Endothelial cell (in vitro differentiated cells): ENCODE results near the gene LRFN3. TPM values are rescaled to one million over a fixed set of nuclear protein-coding genes. Genes with fewer than 3 reads are reported as not detected.
"Not testable (repeated sequence)": the region's sequence is repeated elsewhere in the genome, so short reads cannot be mapped to it uniquely, and the experiment has no call there.

ENCODE experiments used
- DNase-seq: peaks from one replicate; pipeline ENCODE4 v3.0.0; 2021; ENCODE audit warnings: low spot score
- H3K27ac Mint-ChIP-seq: one replicate; pipeline ENCODE4 v1.8.0; 2021; ENCODE audit warnings: mixed read lengths, inconsistent platforms; ENCODE audit not compliant: unreplicated experiment
- H3K27me3 Mint-ChIP-seq: one replicate; pipeline ENCODE4 v1.8.0; 2021; ENCODE audit warnings: mild to moderate bottlenecking, moderate library complexity, mixed read lengths, inconsistent platforms; ENCODE audit not compliant: unreplicated experiment
- H3K36me3 Mint-ChIP-seq: one replicate; pipeline ENCODE4 v1.8.0; 2021; ENCODE audit warnings: mild to moderate bottlenecking, low read depth, mixed read lengths, inconsistent platforms; ENCODE audit not compliant: unreplicated experiment
- H3K4me1 Mint-ChIP-seq: one replicate; pipeline ENCODE4 v1.8.0; 2021; ENCODE audit warnings: mild to moderate bottlenecking, mixed read lengths, inconsistent platforms; ENCODE audit not compliant: unreplicated experiment
- H3K4me3 Mint-ChIP-seq: one replicate; pipeline ENCODE4 v1.8.0; 2021; ENCODE audit warnings: mild to moderate bottlenecking, mixed read lengths, inconsistent platforms; ENCODE audit not compliant: unreplicated experiment
- H3K9me3 Mint-ChIP-seq: one replicate; pipeline ENCODE4 v1.8.0; 2021; ENCODE audit warnings: mixed read lengths, inconsistent platforms; ENCODE audit not compliant: unreplicated experiment
- CTCF ChIP-seq: fragments of 200-600 bp; sonication (generic); IDR thresholded peaks from one replicate; pipeline ENCODE4 v1.5.0; 2021; ENCODE audit warnings: antibody characterized with exemption; ENCODE audit not compliant: unreplicated experiment
- total RNA-seq: library from RNA; stranded (reverse); fragmentation: NEBNext Ultra II Directional; extraction: Animal tissue kit (Norgen Biotek cat#: 25700); gene quantifications from one replicate; pipeline ENCODE4 v1.2.1, GENCODE V29; 2021; ENCODE audit not compliant: unreplicated experiment

LRFN3 gene
- total RNA-seq, 1 donor from 2014 or later, result 53.4 TPM

GRCh38 chr19:35890113-35890650, 46.0 kb upstream of the LRFN3 start:
- H3K4me3 Mint-ChIP-seq, result peak overlapping the region; percentile 62
- no peak for TF ChIP-seq CTCF
- DNase-seq, result no peak
- no peak overlapping the region for H3K27ac Mint-ChIP-seq
- peaks cover 30% of the 10 kb centered on the region for H3K36me3 Mint-ChIP-seq
- H3K4me1 Mint-ChIP-seq, result no peaks in the 10 kb centered on the region
- H3K9me3 Mint-ChIP-seq, result no peaks in the 10 kb centered on the region
- no peaks in the 10 kb centered on the region for H3K27me3 Mint-ChIP-seq

GRCh38 chr19:35891819-35892218, 44.4 kb upstream of the LRFN3 start:
- peaks cover 34% of the 10 kb centered on the region for H3K36me3 Mint-ChIP-seq
- not testable (repeated sequence) for H3K27ac Mint-ChIP-seq, H3K4me1 Mint-ChIP-seq, H3K9me3 Mint-ChIP-seq, H3K4me3 Mint-ChIP-seq, DNase-seq, H3K27me3 Mint-ChIP-seq

GRCh38 chr19:35894342-35894741, 41.8 kb upstream of the LRFN3 start:
- Mint-ChIP-seq H3K9me3 (no peaks in the 10 kb centered on the region), H3K27me3 (peaks cover 2% of the 10 kb centered on the region), H3K36me3 (peaks cover 18% of the 10 kb centered on the region), H3K4me3 (no peak overlapping the region), H3K4me1 (no peaks in the 10 kb centered on the region), H3K27ac (no peak overlapping the region)
- no peak for DNase-seq
- no peak for TF ChIP-seq CTCF

- Mint-ChIP-seq H3K9me3 (no peaks in the 10 kb centered on the region), H3K4me3 (peak overlapping the region; percentile 67), H3K27ac (peak overlapping the region; percentile 24), H3K27me3 (peaks cover 3% of the 10 kb centered on the region), H3K4me1 (no peaks in the 10 kb centered on the region), H3K36me3 (peaks cover 6% of the 10 kb centered on the region)
- no peak for DNase-seq
- no peak for TF ChIP-seq CTCF
These were observed 40.1 kb upstream of the LRFN3 start for GRCh38 chr19:35895911-35896642.

- no peak for TF ChIP-seq CTCF
- Mint-ChIP-seq H3K27me3 (peaks cover 3% of the 10 kb centered on the region), H3K4me1 (no peaks in the 10 kb centered on the region), H3K27ac (no peak overlapping the region), H3K36me3 (peaks cover 6% of the 10 kb centered on the region), H3K4me3 (no peak overlapping the region), H3K9me3 (no peaks in the 10 kb centered on the region)
- DNase-seq, result no peak
These were observed 39.5 kb upstream of the LRFN3 start for GRCh38 chr19:35896643-35897040.
